ENCODE results near the gene RENBP.
A peak's percentile ranks its signal among the peaks of the same experiment; 100 is the strongest.

The RENBP gene

GRCh38 chrX:153971450-153972367 lies 27.3 kb upstream of the RENBP start, which contains the start of gene HCFC1:
Gene HCFC1 (minus strand): TSS chrX:153971818. CDS start chrX:153970840, 978 bp downstream.
- peak; percentile 79 for DNase-seq
- Histone ChIP-seq H4K20me1 (ENCODE audit: insufficient read depth, low read length) (peaks cover 9% of the 10 kb centered on the region; the same call in 1 of the 2 replicates), H3K79me2 (ENCODE audit: low read length) (peaks cover 58% of the 10 kb centered on the region), H3K36me3 (replicated peaks; ENCODE audit: insufficient read depth, low read length) (no peaks in the 10 kb centered on the region), H2AFZ (ENCODE audit: low read length) (no peak within 1 kb of the TSS), H3K9ac (ENCODE audit: low read length) (peak within 1 kb of the TSS; percentile 100), H3F3A (ENCODE audit: insufficient read depth, low read length) (peaks cover 36% of the 10 kb centered on the region), H3K9me2 (replicated peaks; ENCODE audit: insufficient read depth, low read length) (no peaks in the 10 kb centered on the region), H3K27ac (ENCODE audit: low read length) (peak within 1 kb of the TSS; percentile 99), H3K4me3 (ENCODE audit: low read length) (peak within 1 kb of the TSS; percentile 94), H3K4me1 (ENCODE audit: low read length) (peaks cover 21% of the 10 kb centered on the region), H3K27me3 (replicated peaks; ENCODE audit: insufficient read depth, low read length) (no peaks in the 10 kb centered on the region), H3K4me2 (ENCODE audit: low read depth, low read length) (peak within 1 kb of the TSS; percentile 65), H3K9me3 (replicated peaks; ENCODE audit: insufficient read depth, low read length) (no peaks in the 10 kb centered on the region)
- TF ChIP-seq EZH2 (optimal IDR thresholded peaks at IDR 0.05; ENCODE audit: low read depth, low read length): no peak
- no peak for TF ChIP-seq EZH2phosphoT487 (IDR thresholded peaks at IDR 0.05; ENCODE audit: low read length)
- no peak for TF ChIP-seq CTCF (IDR thresholded peaks at IDR 0.05; ENCODE audit: low read length)

GRCh38 chrX:153971124-153971449 lies 26.6 kb upstream of the RENBP start:
- Histone ChIP-seq H3K9me3 (replicated peaks; ENCODE audit: insufficient read depth, low read length) (no peaks in the 10 kb centered on the region), H3F3A (ENCODE audit: insufficient read depth, low read length) (peaks cover 36% of the 10 kb centered on the region), H2AFZ (ENCODE audit: low read length) (no peak overlapping the region), H3K36me3 (replicated peaks; ENCODE audit: insufficient read depth, low read length) (no peaks in the 10 kb centered on the region), H3K9ac (ENCODE audit: low read length) (peak overlapping the region; percentile 100), H3K27me3 (replicated peaks; ENCODE audit: insufficient read depth, low read length) (no peaks in the 10 kb centered on the region), H3K4me1 (ENCODE audit: low read length) (peaks cover 21% of the 10 kb centered on the region), H3K27ac (ENCODE audit: low read length) (peak overlapping the region; percentile 99), H3K4me3 (ENCODE audit: low read length) (peak overlapping the region; percentile 94), H3K4me2 (ENCODE audit: low read depth, low read length) (peak overlapping the region; percentile 65; the same call in 1 of the 2 replicates), H3K79me2 (ENCODE audit: low read length) (peaks cover 64% of the 10 kb centered on the region), H4K20me1 (ENCODE audit: insufficient read depth, low read length) (peaks cover 16% of the 10 kb centered on the region; the same call in 1 of the 2 replicates), H3K9me2 (replicated peaks; ENCODE audit: insufficient read depth, low read length) (no peaks in the 10 kb centered on the region)
- peak; percentile 85 for DNase-seq
- TF ChIP-seq EZH2 (optimal IDR thresholded peaks at IDR 0.05; ENCODE audit: low read depth, low read length) (no peak), EZH2phosphoT487 (IDR thresholded peaks at IDR 0.05; ENCODE audit: low read length) (no peak), CTCF (IDR thresholded peaks at IDR 0.05; ENCODE audit: low read length) (no peak)

GRCh38 chrX:153970357-153971123 lies 26.1 kb upstream of the RENBP start:
- peak; percentile 37 for DNase-seq
- no peaks in the 10 kb centered on the region for H3K9me2 ChIP-seq (replicated peaks; ENCODE audit: insufficient read depth, low read length)
- no peaks in the 10 kb centered on the region for H3K36me3 ChIP-seq (replicated peaks; ENCODE audit: insufficient read depth, low read length)
- H3K27ac ChIP-seq (ENCODE audit: low read length): peak overlapping the region; percentile 99
- H3K4me2 ChIP-seq (ENCODE audit: low read depth, low read length): peak overlapping the region; percentile 55
- H3K9me3 ChIP-seq (replicated peaks; ENCODE audit: insufficient read depth, low read length): no peaks in the 10 kb centered on the region
- no peak overlapping the region for H2AFZ ChIP-seq (ENCODE audit: low read length)
- H4K20me1 ChIP-seq (ENCODE audit: insufficient read depth, low read length): peaks cover 19% of the 10 kb centered on the region; the same call in 1 of the 2 replicates
- H3K4me3 ChIP-seq (ENCODE audit: low read length): peak overlapping the region; percentile 94
- peak overlapping the region; percentile 100 for H3K9ac ChIP-seq (ENCODE audit: low read length)
- TF ChIP-seq CTCF (IDR thresholded peaks at IDR 0.05; ENCODE audit: low read length): no peak
- no peak for TF ChIP-seq EZH2 (optimal IDR thresholded peaks at IDR 0.05; ENCODE audit: low read depth, low read length)
- no peak for TF ChIP-seq EZH2phosphoT487 (IDR thresholded peaks at IDR 0.05; ENCODE audit: low read length)
- H3K79me2 ChIP-seq (ENCODE audit: low read length): peaks cover 69% of the 10 kb centered on the region
- H3F3A ChIP-seq (ENCODE audit: insufficient read depth, low read length): peaks cover 36% of the 10 kb centered on the region
- H3K4me1 ChIP-seq (ENCODE audit: low read length): peaks cover 21% of the 10 kb centered on the region
- no peaks in the 10 kb centered on the region for H3K27me3 ChIP-seq (replicated peaks; ENCODE audit: insufficient read depth, low read length)

Data from MM.1S (cell line).